NCI-H187 treated with DMSO at 0.1 percent for 48 hours (cell line): ENCODE results near the gene OAF.

Experiments used
- DNase-seq: peaks from one replicate; lab custom pipeline; 2025; lab: John Stamatoyannopoulos, UW

The OAF gene

GRCh38 chr11:120203626-120204025, 7.2 kb upstream of the OAF start:
- DNase-seq, result no peak

- no peak for DNase-seq
Observed at GRCh38 chr11:120205596-120206161, 5.2 kb upstream of the OAF start.

GRCh38 chr11:120207512-120207911, 3.3 kb upstream of the OAF start:
- DNase-seq, result no peak

DNA sequence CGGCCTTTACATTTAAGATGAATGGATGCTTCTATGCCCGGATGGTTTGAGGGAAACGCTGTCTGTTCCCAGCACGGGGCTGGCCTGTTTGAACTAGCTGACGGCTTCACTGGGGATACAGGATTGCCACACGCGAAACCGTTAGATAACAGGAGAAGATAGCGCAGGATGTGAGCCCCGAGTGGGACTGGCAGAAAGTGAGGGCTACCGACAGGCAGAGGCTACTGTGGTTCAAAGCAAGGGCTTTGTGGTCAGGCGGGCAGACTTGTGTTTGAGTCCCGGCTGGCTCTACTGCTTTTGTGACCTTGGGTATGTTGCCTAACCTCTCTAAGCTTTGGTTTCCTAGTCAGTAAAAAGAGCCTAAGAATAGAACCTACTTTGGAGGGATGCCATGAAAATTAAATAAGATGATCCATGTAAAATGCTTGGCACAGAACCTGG, 2.8 kb upstream of the OAF start:
- no peak for DNase-seq

GRCh38 chr11:120208777-120209176, 2.1 kb upstream of the OAF start:
- no peak for DNase-seq

GRCh38 chr11:120209746-120210625, 846 bp upstream of the OAF start:
- DNase-seq, result no peak

GRCh38 chr11:120211522-120212258, 858 bp downstream of the OAF start:
- no peak for DNase-seq

DNA sequence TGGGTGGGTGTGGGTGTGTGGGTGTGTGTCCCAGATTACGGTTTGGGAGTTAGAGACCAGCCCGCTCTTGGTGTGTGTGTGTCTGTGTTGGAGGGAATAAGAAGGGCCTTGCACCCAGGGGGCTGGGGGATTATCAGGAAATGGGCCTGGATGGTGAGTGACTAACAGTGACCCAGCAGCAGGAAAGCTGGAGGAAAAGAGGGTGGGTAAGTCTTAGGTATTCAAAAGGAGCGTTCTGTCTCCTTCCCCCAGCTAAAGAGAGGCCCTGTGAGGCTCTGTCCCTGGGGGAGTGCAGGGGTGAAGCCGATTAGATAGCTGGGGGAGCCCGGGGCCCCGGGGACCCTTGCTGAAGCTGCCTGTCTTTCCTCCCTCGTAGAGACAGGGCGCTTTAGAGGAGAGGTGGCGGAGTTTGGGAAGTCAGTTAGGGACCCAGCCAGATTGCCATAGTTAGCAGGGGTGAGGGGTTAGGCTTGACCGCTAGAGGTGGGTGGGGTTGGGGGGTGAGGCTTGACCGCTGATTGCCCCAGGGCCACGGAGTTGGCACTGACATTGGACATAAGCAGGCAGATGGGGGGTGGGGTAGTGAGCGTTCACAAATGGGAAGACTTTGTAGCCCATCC, 1.5 kb downstream of the OAF start:
- DNase-seq, result no peak

DNA sequence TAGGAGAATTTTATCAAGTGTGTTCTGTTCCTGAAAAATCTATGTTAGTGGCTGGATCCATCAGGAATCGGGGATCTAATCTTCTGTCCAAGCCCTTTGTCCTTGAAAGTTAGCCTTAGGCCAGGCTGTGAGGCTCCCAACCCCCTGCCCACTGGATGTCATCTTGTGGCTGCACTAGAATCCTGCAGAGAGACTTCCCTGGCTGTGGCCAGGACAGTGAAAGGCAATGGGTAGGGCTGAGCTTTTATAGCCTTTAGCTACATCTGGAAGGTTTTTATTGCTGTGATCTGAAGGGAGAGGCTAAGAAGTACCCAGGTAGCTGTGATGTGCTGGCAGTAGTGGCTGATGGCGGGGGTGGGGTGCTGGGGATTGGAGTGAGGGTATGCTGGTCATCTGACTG, 2.1 kb downstream of the OAF start:
- no peak for DNase-seq

- no peak for DNase-seq
Observed at GRCh38 chr11:120214581-120214980, 3.7 kb downstream of the OAF start.

GRCh38 chr11:120215634-120216033, 4.8 kb downstream of the OAF start:
- no peak for DNase-seq

DNA sequence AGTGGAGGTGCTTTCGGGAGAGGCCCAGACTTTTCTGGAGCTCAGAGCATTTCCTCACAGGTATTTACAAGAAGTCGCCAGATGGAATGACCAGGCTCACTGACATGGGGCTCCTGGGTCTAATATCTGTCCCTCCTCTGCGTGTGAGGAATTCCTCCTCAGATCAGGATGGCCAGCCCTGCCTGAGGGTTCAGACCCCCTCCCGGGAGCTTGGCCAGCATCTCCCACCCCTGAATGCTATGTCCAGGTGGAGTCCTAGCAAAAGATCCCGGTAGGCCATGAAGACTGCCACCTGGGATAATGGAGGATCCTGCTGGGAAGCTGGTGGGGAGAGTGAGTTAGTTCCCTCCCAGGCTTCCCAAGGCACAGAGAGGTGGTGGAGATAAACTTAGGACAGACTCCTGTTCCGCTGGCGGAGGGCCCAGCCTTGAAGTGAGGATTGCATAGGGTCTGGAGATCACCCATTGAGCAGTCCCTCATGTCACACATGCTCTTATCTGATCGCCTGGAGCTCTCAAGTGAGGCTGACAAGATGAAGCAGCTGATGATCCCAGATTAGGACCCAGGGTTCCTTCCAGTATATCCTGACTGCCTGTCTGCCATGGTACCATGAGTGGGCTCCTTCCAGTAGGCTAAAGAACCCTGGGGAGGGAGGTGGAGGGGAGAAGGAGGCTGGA, 5.7 kb downstream of the OAF start:
- no peak for DNase-seq

GRCh38 chr11:120217526-120217925, 6.7 kb downstream of the OAF start:
- no peak for DNase-seq

- DNase-seq, result no peak
Observed at GRCh38 chr11:120217941-120218694, 7.3 kb downstream of the OAF start.

GRCh38 chr11:120218695-120219033, 7.8 kb downstream of the OAF start:
- no peak for DNase-seq

DNA sequence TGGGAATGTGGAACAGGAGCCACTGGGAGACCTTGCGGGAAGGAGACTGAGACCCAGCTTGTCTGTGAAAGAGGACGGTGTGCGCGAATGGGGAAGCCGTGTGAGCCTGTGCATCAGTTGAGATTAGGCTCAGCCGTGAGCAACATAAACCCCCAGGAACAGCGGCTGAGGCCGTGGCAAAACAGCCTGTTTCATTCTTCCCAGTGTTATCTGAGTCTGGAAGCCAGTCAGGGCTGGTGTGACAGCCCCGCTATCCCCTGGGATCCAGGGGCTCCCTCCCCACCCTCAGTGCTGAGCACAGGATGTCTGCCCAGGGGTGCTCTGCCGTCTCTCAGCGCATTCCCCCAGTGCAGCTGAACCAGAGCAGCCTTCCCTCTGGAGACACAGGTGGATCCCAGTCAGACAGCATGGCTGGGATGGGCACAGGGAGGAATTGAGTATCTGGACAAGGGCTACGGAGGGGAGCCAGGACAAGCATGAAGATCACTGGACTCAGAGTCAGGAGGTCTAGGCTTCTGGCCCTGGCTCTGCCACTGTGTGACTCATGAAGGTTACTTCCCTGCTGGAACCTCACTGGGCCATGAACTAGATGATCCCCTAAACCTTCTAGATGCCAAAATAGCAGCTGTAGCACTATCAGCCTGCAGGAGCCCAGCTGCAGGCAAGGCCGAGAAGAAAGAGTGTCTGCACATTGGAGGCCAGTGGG, 8.6 kb downstream of the OAF start:
- no peak for DNase-seq

DNA sequence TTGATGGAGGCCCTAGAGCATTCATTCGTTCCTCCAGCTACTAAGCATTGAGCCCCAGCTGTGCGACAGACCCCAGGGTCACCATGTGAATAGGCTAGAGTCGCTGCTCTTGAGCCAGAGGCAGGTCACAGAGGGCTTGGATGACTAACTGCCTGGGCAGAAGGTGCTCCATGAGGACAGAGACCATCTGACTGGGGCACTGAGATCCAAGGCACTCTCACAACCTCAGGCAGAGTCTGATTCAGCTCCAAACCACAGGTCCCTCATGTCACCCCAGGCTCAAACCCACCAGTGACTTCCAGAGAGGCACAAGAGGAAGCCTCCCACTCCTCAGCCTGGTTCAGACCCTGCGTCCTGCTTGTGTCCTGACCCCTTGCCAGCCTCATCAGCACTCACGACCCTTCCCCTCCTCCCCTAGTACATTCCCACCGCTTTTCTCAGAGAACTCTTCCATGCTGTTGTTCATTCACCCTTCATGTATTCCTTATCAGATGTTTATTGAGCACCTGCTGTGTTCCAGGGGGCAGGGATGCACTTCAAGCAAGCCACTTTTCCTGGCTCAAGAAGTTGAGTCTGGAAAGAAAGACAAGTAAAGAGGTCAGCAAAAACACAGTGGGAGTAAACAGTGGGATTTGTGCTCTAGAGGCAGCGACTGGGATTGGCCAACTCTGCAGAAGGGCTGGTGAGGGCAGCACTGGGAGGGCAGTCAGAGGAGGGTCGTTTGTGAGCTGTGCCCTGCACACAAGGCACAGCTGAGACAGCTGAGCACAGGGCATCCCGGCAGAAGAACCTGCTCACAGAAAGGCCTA, 9.3 kb downstream of the OAF start:
- DNase-seq, result no peak

DNA sequence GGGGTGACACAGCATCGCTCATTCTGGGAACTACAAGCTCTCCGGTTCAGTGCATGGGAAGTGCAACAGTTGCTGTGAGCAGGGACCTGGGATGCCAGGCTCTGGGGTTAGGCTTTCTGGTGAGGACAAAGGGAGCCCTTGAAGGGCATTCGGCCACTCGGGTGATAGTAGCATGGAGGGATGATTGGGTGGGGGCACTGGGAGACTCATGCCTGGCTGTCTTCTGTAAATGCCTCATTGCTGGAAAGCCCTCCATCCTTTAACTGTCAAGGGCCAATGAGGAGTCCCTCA, 9.9 kb downstream of the OAF start:
- DNase-seq, result no peak

- no peak for DNase-seq
Observed at GRCh38 chr11:120221115-120221752, 10.4 kb downstream of the OAF start.

- no peak for DNase-seq
Observed at GRCh38 chr11:120222916-120223315, 12.1 kb downstream of the OAF start.
